GM12872 (cell line): Measurements from ENCODE around the gene LSMEM2.
A peak's percentile ranks its signal among the peaks of the same experiment; 100 is the strongest.

Experiments used
- TF ChIP-seq, protein P1 (sequence below): IDR thresholded peaks from 3 replicates; pipeline ENCODE4 v1.5.1; 2011; ENCODE audit warnings: low read depth, mild to moderate bottlenecking, low read length, moderate library complexity; ENCODE audit not compliant: insufficient read depth

LSMEM2 gene

DNA sequence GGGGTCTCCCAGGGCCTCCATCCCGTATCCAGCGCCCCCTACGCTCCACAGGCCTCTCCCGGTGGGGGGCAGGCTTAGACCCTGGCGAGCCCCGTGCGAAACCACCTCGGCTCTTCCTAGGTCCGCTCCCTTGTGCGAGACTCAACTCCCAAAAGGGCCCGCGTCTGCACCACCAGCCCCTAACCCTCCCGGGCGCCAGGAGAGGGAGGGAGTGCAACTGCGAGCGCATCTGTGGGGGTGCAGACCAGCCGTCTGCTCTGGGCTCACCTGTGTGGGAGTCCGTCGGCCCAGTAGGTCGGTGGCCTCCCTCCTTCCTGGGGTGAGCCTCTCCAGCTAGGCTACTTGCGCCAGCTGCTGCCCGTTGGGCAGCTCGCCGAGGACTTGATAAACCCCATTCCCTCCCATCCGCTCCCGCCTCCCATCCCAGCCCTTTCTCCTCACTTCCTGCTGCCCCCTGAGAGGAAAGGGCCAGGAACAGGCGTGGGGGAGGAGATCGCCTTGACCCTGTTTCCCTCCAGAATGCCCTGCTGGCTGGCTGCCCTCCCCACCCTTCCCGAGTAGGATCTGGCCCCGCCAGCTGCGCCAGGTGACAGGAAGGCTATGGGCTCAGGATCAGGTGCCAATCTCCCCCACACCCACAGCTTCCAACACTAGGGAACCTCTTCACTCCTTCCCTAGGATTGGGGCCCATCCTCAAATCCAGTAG lies 43.7 kb downstream of the LSMEM2 start, which contains the start of gene HYAL2:
TSS of gene HYAL2 (minus strand) at position 360 of the 706 bp plus-strand sequence. CDS start 2,256 bp downstream, outside the sequence.
- TF ChIP-seq, protein P1, sequence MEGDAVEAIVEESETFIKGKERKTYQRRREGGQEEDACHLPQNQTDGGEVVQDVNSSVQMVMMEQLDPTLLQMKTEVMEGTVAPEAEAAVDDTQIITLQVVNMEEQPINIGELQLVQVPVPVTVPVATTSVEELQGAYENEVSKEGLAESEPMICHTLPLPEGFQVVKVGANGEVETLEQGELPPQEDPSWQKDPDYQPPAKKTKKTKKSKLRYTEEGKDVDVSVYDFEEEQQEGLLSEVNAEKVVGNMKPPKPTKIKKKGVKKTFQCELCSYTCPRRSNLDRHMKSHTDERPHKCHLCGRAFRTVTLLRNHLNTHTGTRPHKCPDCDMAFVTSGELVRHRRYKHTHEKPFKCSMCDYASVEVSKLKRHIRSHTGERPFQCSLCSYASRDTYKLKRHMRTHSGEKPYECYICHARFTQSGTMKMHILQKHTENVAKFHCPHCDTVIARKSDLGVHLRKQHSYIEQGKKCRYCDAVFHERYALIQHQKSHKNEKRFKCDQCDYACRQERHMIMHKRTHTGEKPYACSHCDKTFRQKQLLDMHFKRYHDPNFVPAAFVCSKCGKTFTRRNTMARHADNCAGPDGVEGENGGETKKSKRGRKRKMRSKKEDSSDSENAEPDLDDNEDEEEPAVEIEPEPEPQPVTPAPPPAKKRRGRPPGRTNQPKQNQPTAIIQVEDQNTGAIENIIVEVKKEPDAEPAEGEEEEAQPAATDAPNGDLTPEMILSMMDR, result no peak

DNA sequence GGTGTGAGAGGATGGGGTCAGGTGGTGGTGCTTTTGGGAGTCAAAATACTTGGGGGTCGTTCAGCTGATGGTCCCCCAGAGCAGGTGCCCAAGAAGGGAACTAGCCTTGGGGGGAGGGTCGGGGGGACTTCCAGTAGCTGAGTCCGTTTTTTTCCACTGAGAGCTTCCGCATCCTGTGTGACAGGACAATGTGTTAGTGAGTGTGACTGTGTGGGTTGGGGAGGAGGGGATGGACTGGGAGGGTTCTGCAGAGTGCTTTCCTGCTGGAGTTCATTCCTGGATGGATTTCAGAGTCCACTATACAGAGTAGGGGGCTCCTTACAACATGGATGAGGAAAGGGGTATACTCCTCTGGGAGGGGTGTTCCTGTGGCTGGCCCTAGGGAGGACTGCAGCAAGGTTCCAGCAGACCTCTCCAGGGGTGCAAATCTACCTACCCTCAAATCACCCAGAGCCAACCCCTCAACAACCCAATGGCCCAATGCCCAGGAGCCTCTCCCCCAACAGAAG lies 44.3 kb downstream of the LSMEM2 start:
- TF ChIP-seq, protein P1, result no peak

DNA sequence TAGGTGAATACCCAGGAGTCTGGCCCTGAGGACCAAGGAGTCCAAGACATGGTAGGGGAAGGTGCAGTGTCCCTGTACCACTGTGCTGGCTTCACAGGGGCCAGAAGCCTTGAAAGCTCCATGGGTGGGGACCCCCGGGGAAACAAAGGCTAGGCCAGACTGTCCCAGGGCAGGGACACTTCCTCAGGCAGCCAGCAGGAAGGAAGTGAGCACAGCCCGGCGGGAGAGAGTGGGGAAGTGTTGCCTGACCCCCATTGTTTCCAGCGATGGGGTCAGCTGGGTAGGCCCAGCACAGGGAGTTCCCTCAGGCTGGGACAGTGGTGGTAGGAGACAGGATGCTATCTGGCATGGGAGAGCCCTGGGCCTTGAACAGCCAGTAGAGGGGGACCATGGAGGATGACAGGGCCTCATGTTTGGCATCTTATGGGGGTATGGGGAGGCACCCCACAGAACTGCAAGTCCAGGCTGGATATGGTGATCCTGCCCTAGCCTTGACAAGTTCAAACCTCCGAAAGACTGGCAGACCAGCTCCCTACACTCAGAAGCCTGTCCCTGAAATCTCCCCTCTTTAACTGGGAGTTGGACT lies 44.8 kb downstream of the LSMEM2 start:
- TF ChIP-seq, protein P1, result no peak

DNA sequence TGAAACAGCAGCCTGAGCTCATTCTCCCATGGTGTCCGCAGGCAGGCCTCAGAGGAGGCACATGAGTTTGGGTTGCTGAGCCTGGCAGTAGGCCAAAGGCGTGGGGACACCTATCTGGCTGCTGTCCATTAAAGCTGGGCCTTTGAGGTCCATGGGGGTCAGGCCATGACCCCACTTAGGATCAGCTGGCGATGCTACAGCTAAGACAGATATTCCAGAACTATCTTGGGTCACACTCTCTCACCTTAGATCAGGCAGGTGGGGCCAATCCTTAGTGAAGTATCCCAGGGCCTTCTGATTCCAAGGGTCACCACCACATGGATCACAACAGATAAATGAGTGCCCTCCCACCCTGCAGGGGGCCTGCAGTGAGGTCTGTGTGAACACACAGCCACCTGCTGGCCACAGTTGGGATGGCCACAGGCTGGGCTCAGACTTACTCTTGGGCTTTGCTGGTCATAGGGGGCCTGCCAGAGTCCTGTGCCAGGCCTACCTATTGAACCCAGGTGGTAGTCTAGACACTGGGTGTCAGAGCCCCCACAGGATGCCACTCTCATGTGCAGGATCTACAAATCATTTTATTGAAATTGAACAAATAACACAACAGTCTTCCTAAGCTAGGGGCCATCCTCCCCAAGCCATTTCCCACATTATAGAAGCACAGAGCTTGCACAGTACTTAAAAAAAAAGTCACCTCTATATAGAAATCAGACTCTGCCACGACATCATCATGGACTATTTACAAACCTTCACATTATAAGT lies 45.6 kb downstream of the LSMEM2 start:
- TF ChIP-seq, protein P1, result peak; percentile 88

DNA sequence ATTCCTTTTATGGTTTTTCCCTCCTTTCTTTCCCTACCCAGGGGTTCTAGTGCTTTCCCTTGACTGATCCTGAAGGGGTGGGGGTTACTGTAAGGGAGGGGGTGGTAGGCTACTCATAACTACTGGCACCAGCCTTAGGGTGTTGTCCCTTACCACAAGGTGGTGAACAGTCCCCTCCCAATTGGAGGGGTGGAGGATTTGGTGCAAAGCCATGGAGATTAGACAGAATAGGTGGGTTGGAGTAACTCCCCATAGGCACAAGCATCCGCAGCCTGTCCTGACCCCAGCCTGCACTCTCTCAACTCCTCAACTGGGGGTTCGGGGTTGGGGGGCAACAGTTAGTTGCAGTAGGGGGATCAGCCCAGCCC lies 46.2 kb downstream of the LSMEM2 start:
- TF ChIP-seq, protein P1, result no peak

DNA sequence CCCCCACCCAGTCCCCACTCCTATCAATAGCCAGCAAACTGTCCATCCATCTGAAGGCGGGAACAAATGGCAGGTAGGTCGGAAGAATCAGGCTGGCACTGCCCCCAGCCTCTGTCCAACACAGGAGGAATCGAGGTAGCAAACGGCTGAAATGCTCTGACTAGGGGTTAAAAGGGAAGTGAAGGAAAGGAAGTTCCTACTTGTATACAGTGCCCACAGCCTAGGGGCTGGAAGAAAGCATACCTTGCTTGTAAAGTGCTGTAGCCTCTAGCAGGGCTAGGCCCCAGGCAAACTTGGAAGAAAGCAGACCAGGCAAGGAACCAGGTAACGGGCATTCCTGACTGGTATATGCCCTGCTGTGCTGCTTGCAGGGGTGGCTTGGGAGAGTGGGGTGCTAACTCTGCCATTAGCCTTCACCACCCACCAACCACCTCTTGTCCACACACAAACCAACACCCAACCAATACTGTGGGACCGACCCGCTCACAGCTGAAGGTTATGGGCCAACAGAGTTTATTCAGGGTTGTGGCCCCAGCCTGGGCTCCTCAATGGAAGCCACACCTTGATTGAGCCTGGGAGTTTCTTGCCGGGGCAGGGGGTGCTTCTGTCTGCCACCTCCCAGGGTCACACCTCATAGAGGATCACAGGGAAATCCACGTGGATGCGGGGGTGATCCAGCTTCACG lies 46.8 kb downstream of the LSMEM2 start:
- TF ChIP-seq, protein P1, result no peak

DNA sequence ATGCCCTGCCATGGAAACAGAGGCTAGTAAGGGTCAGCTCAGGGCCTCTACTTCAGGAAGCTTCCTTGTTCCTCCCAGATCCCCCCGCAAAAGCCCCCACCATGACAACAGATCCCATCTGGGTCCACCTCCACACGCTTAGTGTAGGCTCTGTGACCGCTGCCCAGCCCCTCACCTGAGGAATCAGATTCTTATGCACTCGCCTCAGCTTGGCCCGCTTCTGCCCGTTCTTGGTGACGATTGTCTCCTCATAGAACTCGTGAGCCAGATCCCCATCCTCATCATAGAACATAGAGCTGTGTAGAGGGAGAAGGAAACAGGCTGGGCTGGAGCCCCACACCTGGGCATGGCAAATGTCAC lies 47.3 kb downstream of the LSMEM2 start:
- TF ChIP-seq, protein P1, result no peak
